Hematopoietic multipotent progenitor cell treated with erythropoietin and hydrocortisone succinate and interleukin-3 and kit ligand, for 8 days (in vitro differentiated cells): ENCODE data around the gene HS6ST2.

Source experiments
- DNase-seq: peaks from one replicate; pipeline ENCODE4 v3.0.0-alpha.2; 2015

HS6ST2 gene

DNA sequence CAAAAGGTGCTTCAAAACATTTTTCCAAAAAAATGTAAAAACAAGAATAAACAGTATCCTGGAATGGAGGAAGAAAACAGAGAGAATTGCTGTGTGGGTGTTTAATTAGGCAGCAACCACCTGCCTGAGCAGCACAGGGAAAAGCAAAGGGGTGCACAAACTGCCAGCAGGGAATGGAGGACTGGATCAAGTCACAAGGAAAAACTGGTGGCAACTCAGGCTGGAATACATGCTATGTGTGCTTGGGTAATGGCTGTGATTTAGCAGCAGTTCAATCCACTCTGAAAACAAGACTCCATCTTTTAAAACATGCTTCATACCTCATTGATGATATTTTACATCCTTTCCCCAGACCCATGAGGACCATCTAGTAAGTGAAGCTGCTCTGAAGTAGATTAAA is 179.5 kb downstream of the HS6ST2 start:
- DNase-seq, result no peak

- DNase-seq, result no peak
Observed at GRCh38 chrX:132776486-132777210, 181.8 kb downstream of the HS6ST2 start.

DNA sequence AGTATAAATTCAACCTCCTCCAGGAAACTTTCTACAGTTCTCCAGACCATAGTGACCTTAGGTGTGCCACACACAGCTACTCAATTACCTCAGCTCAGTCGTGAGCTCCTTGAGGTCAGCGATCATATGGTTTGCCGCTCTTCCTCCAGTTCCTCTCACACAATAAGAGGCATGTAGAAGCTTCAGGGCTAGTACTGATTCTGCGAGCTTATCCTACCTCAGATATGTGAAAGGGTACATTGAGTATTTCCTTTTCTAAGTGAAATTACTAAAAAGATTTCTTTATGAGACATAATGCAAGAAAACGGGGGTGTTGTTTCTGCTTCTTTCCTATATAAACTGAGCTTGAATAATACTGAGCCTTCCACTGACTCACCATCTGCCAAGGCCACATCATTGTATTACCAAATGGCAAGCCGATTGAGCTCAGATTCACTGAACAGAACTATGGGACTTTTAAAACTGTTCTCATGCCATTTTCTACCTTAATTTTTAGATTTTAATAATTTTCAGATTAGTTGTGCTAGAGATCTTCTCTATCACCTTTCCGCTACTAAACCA is 183.1 kb downstream of the HS6ST2 start:
- no peak for DNase-seq

GRCh38 chrX:132774010-132774714 is 184.3 kb downstream of the HS6ST2 start:
- no peak for DNase-seq

- no peak for DNase-seq
Observed at GRCh38 chrX:132769609-132770008, 188.8 kb downstream of the HS6ST2 start.

- DNase-seq, result no peak
Observed at GRCh38 chrX:132766452-132766851, 192.0 kb downstream of the HS6ST2 start.

- no peak for DNase-seq
Observed at GRCh38 chrX:132763528-132763927, 194.9 kb downstream of the HS6ST2 start.

GRCh38 chrX:132758759-132759158 is 199.7 kb downstream of the HS6ST2 start:
- DNase-seq, result no peak

GRCh38 chrX:132757066-132757623 is 201.3 kb downstream of the HS6ST2 start:
- DNase-seq, result no peak

DNA sequence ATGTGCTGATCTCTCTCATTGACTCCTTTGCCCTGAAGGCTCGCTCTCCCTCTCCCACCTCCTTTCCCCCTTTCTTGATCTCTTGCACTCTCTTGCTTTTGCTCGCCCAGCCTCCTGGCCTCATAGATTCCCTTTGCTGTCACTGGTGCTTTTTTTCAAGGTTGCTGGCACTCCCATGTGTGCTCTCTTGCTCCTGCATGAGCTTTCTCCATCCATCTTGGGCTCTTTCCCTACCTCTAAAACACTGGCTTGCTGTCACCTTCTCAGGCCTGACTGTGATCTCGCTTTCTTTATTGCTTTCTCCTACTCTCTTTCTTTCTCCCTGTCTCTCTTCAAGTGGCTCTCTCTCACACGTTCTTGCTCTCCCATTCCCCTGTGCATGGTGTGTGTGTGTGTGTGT is 202.0 kb downstream of the HS6ST2 start:
- no peak for DNase-seq

GRCh38 chrX:132751063-132751690 is 207.3 kb downstream of the HS6ST2 start:
- DNase-seq, result no peak

DNA sequence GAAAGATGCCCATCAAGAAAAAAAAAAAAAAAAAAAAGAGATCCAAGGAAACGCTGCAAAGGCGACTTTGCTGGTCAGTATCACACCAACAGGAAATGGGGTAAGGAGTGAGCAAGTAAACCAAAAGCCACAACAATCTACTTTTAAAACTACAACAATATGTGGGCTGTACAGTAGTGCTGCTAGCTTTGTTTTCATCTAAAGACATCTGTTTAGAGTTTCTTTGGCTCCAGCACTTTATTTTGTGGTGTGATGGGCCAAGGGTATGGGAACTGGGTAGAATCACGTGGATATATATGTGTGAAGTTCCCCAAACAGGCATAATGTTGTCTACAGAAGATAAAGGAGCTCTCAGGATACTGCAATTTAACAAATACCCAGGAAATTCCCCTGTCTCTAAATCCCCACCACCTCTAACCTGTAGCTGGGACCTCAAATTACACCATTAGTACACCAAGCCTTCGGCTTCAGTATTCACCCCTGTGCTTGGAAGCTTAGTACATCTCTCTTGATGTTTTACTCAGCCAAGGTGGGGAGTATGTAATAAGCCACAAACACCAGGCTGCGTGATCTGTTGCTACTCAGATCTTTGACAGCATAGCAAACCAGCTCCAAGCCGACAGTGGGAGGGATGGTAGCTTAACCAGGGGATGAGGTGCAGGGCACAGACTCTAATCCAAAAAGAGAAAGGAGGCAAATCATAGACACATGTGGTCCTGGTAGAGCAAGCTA is 207.9 kb downstream of the HS6ST2 start:
- DNase-seq, result no peak

- DNase-seq, result no peak
Observed at GRCh38 chrX:132749406-132749805, 209.0 kb downstream of the HS6ST2 start.

DNA sequence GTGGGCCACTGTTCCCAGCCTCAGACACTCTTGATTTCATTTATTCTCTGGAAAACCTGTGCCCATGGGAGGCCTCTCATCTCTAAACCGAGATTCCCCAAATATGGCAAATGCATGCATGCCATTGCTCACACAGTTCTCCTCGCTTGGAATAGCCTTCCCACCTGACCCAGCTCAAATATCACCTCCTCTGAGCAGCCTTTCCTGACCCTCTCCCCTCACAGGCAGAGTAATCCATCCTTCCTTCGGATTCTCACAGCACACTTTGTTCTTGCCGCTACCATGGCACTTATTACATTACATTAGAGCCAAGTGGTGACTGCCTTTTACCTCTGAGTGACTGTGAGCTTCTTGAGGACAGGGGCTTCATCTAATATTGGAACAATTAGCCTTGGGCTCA is 209.5 kb downstream of the HS6ST2 start:
- no peak for DNase-seq

DNA sequence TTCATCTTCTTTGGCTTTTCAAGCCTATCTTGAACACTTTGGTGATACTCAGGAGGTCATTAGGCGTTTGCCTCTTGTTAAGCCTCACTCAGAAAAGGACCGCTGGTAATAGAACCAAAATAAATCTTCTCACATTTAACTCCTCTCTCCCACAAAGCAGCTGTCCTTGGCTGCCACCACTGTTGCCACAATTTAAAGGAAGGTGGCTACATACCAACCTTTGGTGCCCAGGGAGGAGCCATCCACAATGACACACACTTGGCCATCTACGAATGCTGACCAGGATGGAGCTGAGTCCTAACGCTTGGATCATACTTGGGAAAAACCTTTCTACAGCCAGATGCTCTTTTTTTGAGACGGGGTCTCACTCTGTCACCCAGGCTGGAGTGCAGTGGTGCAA is 210.2 kb downstream of the HS6ST2 start:
- DNase-seq, result no peak

DNA sequence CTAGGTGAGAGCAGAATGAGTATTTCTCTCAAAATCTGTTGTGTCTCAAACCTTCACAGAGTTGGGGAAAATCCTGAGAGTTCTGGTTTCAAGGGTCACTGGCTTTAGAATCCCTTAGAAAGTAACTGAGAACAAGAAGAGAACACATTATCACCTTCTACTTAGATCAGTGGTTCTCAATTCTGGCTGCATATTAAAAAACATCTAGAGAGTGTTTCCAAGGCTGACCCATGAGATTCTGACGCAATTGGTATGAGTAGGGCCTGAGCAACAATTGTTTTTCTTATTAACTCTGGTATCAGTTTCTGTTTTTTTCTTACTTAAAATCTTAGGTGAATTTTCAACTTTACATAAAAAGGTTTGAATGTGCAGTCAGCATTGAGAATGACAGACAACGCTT is 212.8 kb downstream of the HS6ST2 start:
- DNase-seq, result no peak

DNA sequence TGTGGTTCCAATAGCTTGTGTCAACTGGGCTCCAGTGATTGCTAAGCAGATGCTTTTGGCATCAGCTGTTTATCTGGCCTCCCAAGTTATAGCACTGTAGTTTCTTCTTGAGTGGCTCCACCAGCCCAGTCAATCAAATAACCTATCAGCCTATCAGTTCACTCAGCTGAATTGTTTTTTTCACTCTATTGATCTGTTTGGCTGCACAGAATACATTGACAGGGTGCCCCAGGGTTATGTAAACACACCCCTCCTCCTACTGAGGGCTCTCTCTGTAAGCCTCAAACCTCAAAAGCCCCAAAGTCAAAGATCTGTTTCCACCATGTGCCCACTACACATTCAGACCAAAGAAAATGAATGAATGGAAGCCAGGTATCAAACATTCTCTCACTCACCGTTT is 214.0 kb downstream of the HS6ST2 start:
- no peak for DNase-seq

- no peak for DNase-seq
Observed at GRCh38 chrX:132743086-132743485, 215.3 kb downstream of the HS6ST2 start.

- DNase-seq, result no peak
Observed at GRCh38 chrX:132742246-132742645, 216.2 kb downstream of the HS6ST2 start.

DNA sequence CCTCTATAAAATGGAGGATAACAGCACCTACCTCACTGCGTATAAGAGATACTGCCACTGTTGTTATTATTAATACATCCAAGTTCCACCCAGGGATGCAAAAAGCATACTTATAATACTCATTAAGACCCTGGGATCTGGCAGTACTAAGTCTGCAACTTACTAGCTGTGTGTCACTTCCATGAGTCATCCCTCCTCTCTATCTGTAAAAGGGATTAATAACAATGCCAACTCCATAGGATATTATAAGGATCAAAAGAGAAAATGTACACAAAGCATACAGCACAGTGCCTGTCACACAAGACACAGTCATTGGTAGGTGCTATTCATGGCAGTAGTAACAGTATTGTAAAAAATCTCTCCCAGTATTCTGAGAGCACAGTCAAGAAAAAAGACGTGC is 216.7 kb downstream of the HS6ST2 start:
- no peak for DNase-seq

DNA sequence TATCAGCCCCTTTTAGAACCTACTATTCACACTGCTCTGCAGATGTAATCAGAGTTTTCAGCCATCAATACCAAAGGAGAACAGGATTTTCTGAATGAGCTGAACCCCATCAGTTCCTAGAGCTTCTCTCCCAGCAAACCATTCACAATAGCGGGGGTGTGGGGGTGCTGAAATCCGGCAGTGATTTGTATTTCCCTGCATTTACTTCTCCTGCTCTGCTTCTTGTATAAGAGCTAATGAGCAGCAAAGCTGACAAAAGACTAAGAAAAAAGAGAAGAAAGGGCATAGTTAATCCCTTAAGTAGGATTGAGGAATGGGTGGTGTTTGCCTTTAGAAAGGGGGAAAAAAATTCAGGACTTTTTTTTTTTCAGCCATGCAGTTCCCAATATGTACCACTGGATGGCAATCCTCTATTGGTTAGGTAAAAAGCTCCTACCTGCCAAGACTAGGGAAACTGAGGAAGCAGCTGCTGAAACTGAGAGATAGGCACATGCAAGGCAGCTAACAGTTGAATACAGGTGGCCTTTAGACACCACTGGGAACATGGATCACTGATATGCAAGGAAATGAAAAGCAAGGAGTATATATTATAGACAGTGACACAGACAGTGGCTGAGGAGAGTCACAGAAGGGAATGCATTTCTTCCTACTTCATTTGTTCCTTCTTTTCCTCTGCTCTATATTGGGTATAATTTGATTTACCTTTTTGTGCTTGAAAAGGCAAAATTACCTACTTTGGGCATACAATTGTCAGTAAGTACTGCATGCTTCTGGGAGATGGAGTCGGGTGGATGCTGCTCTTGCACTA is 217.9 kb downstream of the HS6ST2 start:
- DNase-seq, result no peak

DNA sequence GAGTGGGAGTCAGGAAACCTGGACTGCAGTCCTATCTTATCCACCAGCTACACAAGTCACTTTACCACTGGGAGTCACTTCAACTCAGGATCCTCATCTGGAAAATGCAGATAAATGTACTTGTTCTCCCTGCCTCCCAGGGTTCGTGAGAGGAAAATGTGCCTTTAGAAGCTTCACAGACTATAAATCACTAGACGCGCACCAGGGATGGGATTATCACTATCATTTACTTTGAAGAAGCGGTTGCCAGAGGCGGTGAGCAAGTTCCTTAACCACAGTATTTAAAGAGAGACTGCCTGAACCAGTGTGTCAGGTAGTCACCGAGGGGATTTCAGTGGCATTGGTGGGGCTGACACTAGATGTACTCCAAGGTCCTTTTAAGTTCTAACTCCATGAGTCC is 219.5 kb downstream of the HS6ST2 start:
- DNase-seq, result no peak
